Measurements from ENCODE around the gene TMEM240. TPM values are rescaled to one million over a fixed set of nuclear protein-coding genes. Genes with fewer than 3 reads are reported as not detected.

The TMEM240 gene
- total and polyA plus RNA-seq, 10 of the 15 experiments (the other 5 are each of a cell fraction or from before 2014, with no cell fraction given), result 0.17 to 0.49 TPM; not detected in 8

- no peak for TF ChIP-seq STAT1 (conservative IDR thresholded peaks at IDR 0.05)
- TF ChIP-seq, protein P1, sequence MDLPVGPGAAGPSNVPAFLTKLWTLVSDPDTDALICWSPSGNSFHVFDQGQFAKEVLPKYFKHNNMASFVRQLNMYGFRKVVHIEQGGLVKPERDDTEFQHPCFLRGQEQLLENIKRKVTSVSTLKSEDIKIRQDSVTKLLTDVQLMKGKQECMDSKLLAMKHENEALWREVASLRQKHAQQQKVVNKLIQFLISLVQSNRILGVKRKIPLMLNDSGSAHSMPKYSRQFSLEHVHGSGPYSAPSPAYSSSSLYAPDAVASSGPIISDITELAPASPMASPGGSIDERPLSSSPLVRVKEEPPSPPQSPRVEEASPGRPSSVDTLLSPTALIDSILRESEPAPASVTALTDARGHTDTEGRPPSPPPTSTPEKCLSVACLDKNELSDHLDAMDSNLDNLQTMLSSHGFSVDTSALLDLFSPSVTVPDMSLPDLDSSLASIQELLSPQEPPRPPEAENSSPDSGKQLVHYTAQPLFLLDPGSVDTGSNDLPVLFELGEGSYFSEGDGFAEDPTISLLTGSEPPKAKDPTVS (IDR thresholded peaks at IDR 0.05; ENCODE audit: low read depth, low read length), result no peak
- TF ChIP-seq NR2F1 (conservative IDR thresholded peaks at IDR 0.05), result no peak
- TF ChIP-seq NKRF (conservative IDR thresholded peaks at IDR 0.05), result no peak
- no peak for TF ChIP-seq LARP7 (IDR thresholded peaks at IDR 0.05)
- TF ChIP-seq SIX5 (IDR thresholded peaks at IDR 0.05; ENCODE audit: low read depth, low read length, severe bottlenecking), result no peak
- TF ChIP-seq BCL11A (IDR thresholded peaks at IDR 0.05; ENCODE audit: low read depth, low read length), result no peak
- TF ChIP-seq, protein P2, sequence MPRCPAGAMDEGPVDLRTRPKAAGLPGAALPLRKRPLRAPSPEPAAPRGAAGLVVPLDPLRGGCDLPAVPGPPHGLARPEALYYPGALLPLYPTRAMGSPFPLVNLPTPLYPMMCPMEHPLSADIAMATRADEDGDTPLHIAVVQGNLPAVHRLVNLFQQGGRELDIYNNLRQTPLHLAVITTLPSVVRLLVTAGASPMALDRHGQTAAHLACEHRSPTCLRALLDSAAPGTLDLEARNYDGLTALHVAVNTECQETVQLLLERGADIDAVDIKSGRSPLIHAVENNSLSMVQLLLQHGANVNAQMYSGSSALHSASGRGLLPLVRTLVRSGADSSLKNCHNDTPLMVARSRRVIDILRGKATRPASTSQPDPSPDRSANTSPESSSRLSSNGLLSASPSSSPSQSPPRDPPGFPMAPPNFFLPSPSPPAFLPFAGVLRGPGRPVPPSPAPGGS (IDR thresholded peaks at IDR 0.05; ENCODE audit: borderline replicate concordance, insufficient read depth, low read depth, low read length, poor library complexity, severe bottlenecking), result no peak
- no peak for TF ChIP-seq TCF3 (IDR thresholded peaks at IDR 0.05; ENCODE audit: borderline replicate concordance, insufficient read depth, low read depth, low read length)
- TF ChIP-seq, protein P3, sequence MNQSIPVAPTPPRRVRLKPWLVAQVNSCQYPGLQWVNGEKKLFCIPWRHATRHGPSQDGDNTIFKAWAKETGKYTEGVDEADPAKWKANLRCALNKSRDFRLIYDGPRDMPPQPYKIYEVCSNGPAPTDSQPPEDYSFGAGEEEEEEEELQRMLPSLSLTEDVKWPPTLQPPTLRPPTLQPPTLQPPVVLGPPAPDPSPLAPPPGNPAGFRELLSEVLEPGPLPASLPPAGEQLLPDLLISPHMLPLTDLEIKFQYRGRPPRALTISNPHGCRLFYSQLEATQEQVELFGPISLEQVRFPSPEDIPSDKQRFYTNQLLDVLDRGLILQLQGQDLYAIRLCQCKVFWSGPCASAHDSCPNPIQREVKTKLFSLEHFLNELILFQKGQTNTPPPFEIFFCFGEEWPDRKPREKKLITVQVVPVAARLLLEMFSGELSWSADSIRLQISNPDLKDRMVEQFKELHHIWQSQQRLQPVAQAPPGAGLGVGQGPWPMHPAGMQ (IDR thresholded peaks at IDR 0.05; ENCODE audit: borderline replicate concordance), result no peak
- TF ChIP-seq SMAD1 (IDR thresholded peaks at IDR 0.05; ENCODE audit: low read depth, partially characterized antibody), result no peak
- TF ChIP-seq ZZZ3 (IDR thresholded peaks at IDR 0.05; ENCODE audit: control insufficient read depth, insufficient read length, low read depth), result no peak
Measured at GRCh38 chr1:1543706-1544099, 3.3 kb upstream of the TMEM240 start (continued).

Data from GM12878 (cell line).